WTC11 (cell line): Measurements from ENCODE around the gene KCNJ14. TPM values are rescaled to one million over a fixed set of nuclear protein-coding genes. Genes with fewer than 3 reads are reported as not detected.
A peak's percentile ranks its signal among the peaks of the same experiment; 100 is the strongest.

ENCODE experiments used
- ATAC-seq: fragments of 200-7000 bp; cut with Tn5 transposase; 2 replicates; pipeline ENCODE4 v1.10.0; 2021; ENCODE audit warnings: mild to moderate bottlenecking, moderate library complexity
- CTCF ChIA-PET: fragments of 300-600 bp; sonication (Branson Sonifier 250); formaldehyde crosslinking; loops from one replicate; lab custom pipeline; 2021; ENCODE audit warnings: antibody characterized with exemption; lab: Charles Lee
- POLR2A ChIA-PET: fragments of 350-600 bp; sonication (Branson Sonifier 250); formaldehyde crosslinking; loops from one replicate; lab custom pipeline; 2021; ENCODE audit warnings: antibody characterized with exemption; lab: Charles Lee
- DNase-seq: peaks from one replicate; pipeline ENCODE4 v3.0.0; 2021; ENCODE audit warnings: low spot score
- H3K27ac Mint-ChIP-seq: 2 replicates; pipeline ENCODE4 v1.8.0; 2021; ENCODE audit warnings: mixed read lengths
- H3K27me3 Mint-ChIP-seq: 2 replicates; pipeline ENCODE4 v1.8.0; 2021; ENCODE audit warnings: low read depth, mild to moderate bottlenecking, moderate library complexity, mixed read lengths
- H3K36me3 Mint-ChIP-seq: 2 replicates; pipeline ENCODE4 v1.8.0; 2021; ENCODE audit warnings: mixed read lengths
- H3K4me1 Mint-ChIP-seq: 2 replicates; pipeline ENCODE4 v1.8.0; 2022; ENCODE audit warnings: mixed read lengths
- H3K4me3 Mint-ChIP-seq: 2 replicates; pipeline ENCODE4 v1.8.0; 2021; ENCODE audit warnings: mild to moderate bottlenecking, moderate library complexity, mixed read lengths
- H3K9me3 Mint-ChIP-seq: 2 replicates; pipeline ENCODE4 v1.8.0; 2021; ENCODE audit warnings: mixed read lengths
- ARID4B ChIP-seq: sonication (generic); formaldehyde crosslinking; IDR thresholded peaks from 2 replicates; pipeline ENCODE4 v1.8.0; 2023; ENCODE audit warnings: missing genetic modification reagents, mild to moderate bottlenecking, borderline replicate concordance
- ELF4 ChIP-seq: sonication (generic); formaldehyde crosslinking; IDR thresholded peaks from 2 replicates; pipeline ENCODE4 v1.8.1; 2022; ENCODE audit warnings: low read depth, mild to moderate bottlenecking, moderate library complexity, missing genetic modification reagents
- ERG ChIP-seq: fragments of 250-450 bp; sonication (Bioruptor Pico); IDR thresholded peaks from 2 replicates; pipeline ENCODE4 v1.8.0; 2021; ENCODE audit warnings: mild to moderate bottlenecking
- GTF2I ChIP-seq: fragments of 250-450 bp; sonication (Bioruptor Pico); conservative IDR thresholded peaks from 2 replicates; pipeline ENCODE4 v1.4.0; 2021; ENCODE audit warnings: mild to moderate bottlenecking
- IRF2 ChIP-seq: sonication (generic); formaldehyde crosslinking; IDR thresholded peaks from 2 replicates; pipeline ENCODE4 v1.8.0; 2022; ENCODE audit warnings: low read depth, missing genetic modification reagents, borderline replicate concordance
- KAT7 ChIP-seq: sonication (generic); formaldehyde crosslinking; IDR thresholded peaks from 2 replicates; pipeline ENCODE4 v1.8.1; 2023; ENCODE audit warnings: missing genetic modification reagents, mild to moderate bottlenecking, borderline replicate concordance
- MXD4 ChIP-seq: fragments of 250-450 bp; sonication (Bioruptor Pico); IDR thresholded peaks from 2 replicates; pipeline ENCODE4 v1.8.0; 2021; ENCODE audit warnings: mild to moderate bottlenecking, moderate library complexity, borderline replicate concordance
- MYBL2 ChIP-seq: sonication (generic); formaldehyde crosslinking; IDR thresholded peaks from 2 replicates; pipeline ENCODE4 v1.8.1; 2023; ENCODE audit warnings: mild to moderate bottlenecking, moderate library complexity, missing genetic modification reagents
- NFE2L1 ChIP-seq: sonication (generic); formaldehyde crosslinking; IDR thresholded peaks from 2 replicates; pipeline ENCODE4 v1.8.1; 2023; ENCODE audit warnings: missing genetic modification reagents
- NFYB ChIP-seq: sonication (generic); formaldehyde crosslinking; conservative IDR thresholded peaks from 2 replicates; pipeline ENCODE4 v1.8.0; 2022; ENCODE audit warnings: low read depth, missing genetic modification reagents
- NR2C2 ChIP-seq: sonication (generic); formaldehyde crosslinking; IDR thresholded peaks from 2 replicates; pipeline ENCODE4 v1.8.0; 2022; ENCODE audit warnings: mild to moderate bottlenecking, missing genetic modification reagents
- PRDM15 ChIP-seq: sonication (generic); formaldehyde crosslinking; IDR thresholded peaks from 2 replicates; pipeline ENCODE4 v1.8.0; 2022; ENCODE audit warnings: missing genetic modification reagents
- SOX15 ChIP-seq: fragments of 250-450 bp; sonication (Bioruptor Pico); IDR thresholded peaks from 2 replicates; pipeline ENCODE4 v1.9.0; 2021; ENCODE audit warnings: mild to moderate bottlenecking
- TEAD4 ChIP-seq: sonication (generic); formaldehyde crosslinking; IDR thresholded peaks from 2 replicates; pipeline ENCODE4 v1.8.0; 2022; ENCODE audit warnings: mild to moderate bottlenecking, missing genetic modification reagents
- ZNF232 ChIP-seq: sonication (generic); formaldehyde crosslinking; IDR thresholded peaks from 2 replicates; pipeline ENCODE4 v1.8.0; 2022; ENCODE audit warnings: mild to moderate bottlenecking, missing genetic modification reagents
- ZNF532 ChIP-seq: fragments of 250-450 bp; sonication (Bioruptor Pico); IDR thresholded peaks from 2 replicates; pipeline ENCODE4 v1.9.0; 2021; ENCODE audit warnings: mild to moderate bottlenecking, borderline replicate concordance
- total RNA-seq: library from RNA; stranded (reverse); gene quantifications from 3 replicates; pipeline ENCODE4 v1.2.3, GENCODE V29; 2021
- TF ChIP-seq, protein P1 (sequence below): sonication (generic); formaldehyde crosslinking; IDR thresholded peaks from 2 replicates; pipeline ENCODE4 v1.8.1; 2022; ENCODE audit warnings: mild to moderate bottlenecking, moderate library complexity, missing genetic modification reagents
- TF ChIP-seq, protein P2 (sequence below): fragments of 250-450 bp; sonication (Bioruptor Pico); IDR thresholded peaks from 2 replicates; pipeline ENCODE4 v1.9.0; 2021; ENCODE audit warnings: mild to moderate bottlenecking
- TF ChIP-seq, protein P3 (sequence below): sonication (generic); formaldehyde crosslinking; IDR thresholded peaks from 2 replicates; pipeline ENCODE4 v1.8.1; 2022; ENCODE audit warnings: low read depth, mild to moderate bottlenecking, moderate library complexity, missing genetic modification reagents, borderline replicate concordance

KCNJ14 gene
- total RNA-seq, 1 experiment from 2014 or later = 1.4 TPM

GRCh38 chr19:48495396-48495795 lies 40.0 kb downstream of the KCNJ14 start:
- DNase-seq (no peak), ATAC-seq (no peak)
- H3K36me3 Mint-ChIP-seq = no peaks in the 10 kb centered on the region
- no peaks in the 10 kb centered on the region for H3K9me3 Mint-ChIP-seq
- ChIA-PET CTCF (interaction anchor here (0.6 to 1.1 kb wide), 4 partner anchors 59 to 151 kb away, joined by 3 to 6 read pairs (median 4); partner anchors contain the start of genes CA11 and KDELR1), POLR2A (no interaction called here)
- peaks cover 25% of the 10 kb centered on the region for H3K27me3 Mint-ChIP-seq
- H3K4me1 Mint-ChIP-seq = peaks cover 26% of the 10 kb centered on the region
- no peak overlapping the region for H3K27ac Mint-ChIP-seq
- no peak for TF ChIP-seq ZNF532 (CRISPR knock-in tag)
- TF ChIP-seq, protein P1, sequence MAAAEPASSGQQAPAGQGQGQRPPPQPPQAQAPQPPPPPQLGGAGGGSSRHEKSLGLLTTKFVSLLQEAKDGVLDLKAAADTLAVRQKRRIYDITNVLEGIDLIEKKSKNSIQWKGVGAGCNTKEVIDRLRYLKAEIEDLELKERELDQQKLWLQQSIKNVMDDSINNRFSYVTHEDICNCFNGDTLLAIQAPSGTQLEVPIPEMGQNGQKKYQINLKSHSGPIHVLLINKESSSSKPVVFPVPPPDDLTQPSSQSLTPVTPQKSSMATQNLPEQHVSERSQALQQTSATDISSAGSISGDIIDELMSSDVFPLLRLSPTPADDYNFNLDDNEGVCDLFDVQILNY (CRISPR knock-in tag) = no peak
- TF ChIP-seq TEAD4 = no peak
- TF ChIP-seq, protein P2, sequence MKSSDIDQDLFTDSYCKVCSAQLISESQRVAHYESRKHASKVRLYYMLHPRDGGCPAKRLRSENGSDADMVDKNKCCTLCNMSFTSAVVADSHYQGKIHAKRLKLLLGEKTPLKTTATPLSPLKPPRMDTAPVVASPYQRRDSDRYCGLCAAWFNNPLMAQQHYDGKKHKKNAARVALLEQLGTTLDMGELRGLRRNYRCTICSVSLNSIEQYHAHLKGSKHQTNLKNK (CRISPR knock-in tag) = no peak
- TF ChIP-seq IRF2 = no peak
- TF ChIP-seq KAT7 = no peak
- no peak for TF ChIP-seq NFYB
- TF ChIP-seq MYBL2 (CRISPR knock-in tag) = no peak
- no peak for TF ChIP-seq GTF2I (CRISPR knock-in tag)
- no peak for TF ChIP-seq PRDM15
- no peak for TF ChIP-seq ERG (CRISPR knock-in tag)
- no peak for TF ChIP-seq SOX15 (CRISPR knock-in tag)
- no peak for TF ChIP-seq NFE2L1
- TF ChIP-seq ELF4 (CRISPR knock-in tag) = no peak
- TF ChIP-seq ZNF232 (CRISPR knock-in tag) = no peak
- TF ChIP-seq ARID4B (CRISPR knock-in tag) = no peak
- TF ChIP-seq, protein P3, sequence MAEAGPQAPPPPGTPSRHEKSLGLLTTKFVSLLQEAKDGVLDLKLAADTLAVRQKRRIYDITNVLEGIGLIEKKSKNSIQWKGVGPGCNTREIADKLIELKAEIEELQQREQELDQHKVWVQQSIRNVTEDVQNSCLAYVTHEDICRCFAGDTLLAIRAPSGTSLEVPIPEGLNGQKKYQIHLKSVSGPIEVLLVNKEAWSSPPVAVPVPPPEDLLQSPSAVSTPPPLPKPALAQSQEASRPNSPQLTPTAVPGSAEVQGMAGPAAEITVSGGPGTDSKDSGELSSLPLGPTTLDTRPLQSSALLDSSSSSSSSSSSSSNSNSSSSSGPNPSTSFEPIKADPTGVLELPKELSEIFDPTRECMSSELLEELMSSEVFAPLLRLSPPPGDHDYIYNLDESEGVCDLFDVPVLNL (CRISPR knock-in tag) = no peak
- TF ChIP-seq MXD4 (CRISPR knock-in tag) = no peak
- TF ChIP-seq NR2C2 = no peak
- H3K4me3 Mint-ChIP-seq = peak overlapping the region; percentile 49
